Vagina (tissue), 2 donors: Measurements from ENCODE around the gene LMNTD1.

Experiments
- CTCF ChIP-seq, 3 experiments: fragments of 450-650 bp in 2 of 3; fragments of 200-600 bp in 1 of 3; sonication (generic) in 1 of 3; IDR thresholded peaks; one replicate each; pipeline ENCODE4 v1.5.1; 2017 to 2019; ENCODE audit warnings: antibody characterized with exemption in 3 of 3, mild to moderate bottlenecking in 2 of 3, moderate library complexity in 2 of 3
- POLR2A ChIP-seq, 2 donors: fragments of 450-650 bp; IDR thresholded peaks; one replicate each; pipeline ENCODE4 v1.6.1; 2017; ENCODE audit warnings: antibody characterized with exemption in 2 of 2, mild to moderate bottlenecking in 2 of 2, moderate library complexity in 2 of 2
- POLR2AphosphoS5 ChIP-seq, 2 donors: sonication (generic); formaldehyde crosslinking; IDR thresholded peaks; one replicate each; pipeline ENCODE4 v1.9.0; 2017; ENCODE audit warnings: antibody characterized with exemption in 2 of 2, mild to moderate bottlenecking in 2 of 2, low read depth in 1 of 2; ENCODE audit not compliant: insufficient read depth in 1 of 2

- TF ChIP-seq POLR2AphosphoS5 (IDR thresholded peaks at IDR 0.05; ENCODE audit: insufficient read depth in 1 of 2, low read depth in 1 of 2) (no peak), CTCF (IDR thresholded peaks at IDR 0.05) (no peak), POLR2A (IDR thresholded peaks at IDR 0.05) (no peak)
Measured at GRCh38 chr12:25463521-25463920, 89.6 kb downstream of the LMNTD1 start.
